GM12892 (cell line): ENCODE data around the gene ALK.

ENCODE experiments used
- POLR2AphosphoS5 ChIP-seq: IDR thresholded peaks from 2 replicates; pipeline ENCODE4 v1.6.1; 2011; ENCODE audit warnings: low read depth, low read length, control low read depth
- TAF1 ChIP-seq: IDR thresholded peaks from 2 replicates; pipeline ENCODE4 v1.6.1; 2011; ENCODE audit warnings: low read depth, mild to moderate bottlenecking, control low read depth, low read length, borderline replicate concordance

DNA sequence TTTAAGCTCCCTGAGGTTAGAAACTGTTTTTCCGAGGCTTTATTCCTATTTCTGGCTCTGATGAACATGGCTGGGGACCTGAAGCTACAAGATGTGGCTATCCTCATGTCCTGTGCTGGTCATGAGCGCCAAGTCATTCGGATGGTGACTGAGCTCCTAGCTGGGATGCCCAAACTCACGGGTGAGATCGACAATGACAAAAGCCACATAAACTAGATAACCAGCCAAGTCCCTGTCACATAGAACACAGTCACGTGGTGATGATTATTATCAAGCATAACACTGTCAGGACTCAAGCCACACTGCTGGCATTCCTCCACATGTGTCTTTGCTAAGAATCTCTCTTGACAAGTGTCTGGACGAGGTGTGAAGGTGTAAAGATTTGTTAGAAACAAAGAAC is 531.2 kb downstream of the ALK start:
- TF ChIP-seq POLR2AphosphoS5 (no peak), TAF1 (no peak)
